ENCODE measurements around the gene GJB4. TPM values are rescaled to one million over a fixed set of nuclear protein-coding genes. Genes with fewer than 3 reads are reported as not detected.

The GJB4 gene
- total and polyA plus RNA-seq, 3 donors from 2014 or later = not detected

DNA sequence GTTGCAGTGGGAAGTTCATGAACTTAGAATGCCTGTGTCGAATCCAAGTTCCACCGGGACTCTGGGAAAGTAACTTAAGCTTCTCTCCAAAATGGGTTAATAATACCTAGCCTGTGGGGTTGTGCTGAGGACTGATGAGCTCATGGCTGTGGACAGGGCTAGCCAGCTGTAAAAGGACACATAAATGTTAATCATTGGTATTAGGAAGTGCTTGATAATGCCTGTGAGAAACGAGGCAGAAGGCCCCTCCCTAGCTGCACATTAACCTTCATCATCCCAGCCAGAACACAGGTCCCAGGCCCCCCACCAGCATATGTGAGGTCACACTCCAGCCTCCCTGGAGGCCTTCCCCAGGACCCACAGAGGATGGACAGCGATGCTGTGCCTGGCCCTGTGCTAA is 789 bp upstream of the GJB4 start:
- intact Hi-C loops (cut with DNase I; ENCODE audit: low total_unique reads) = no loop called here
- 67 to 78% methylated on average over 4 of the region's 4 CpGs for WGBS, 2 donors
- no peak overlapping the region for H3K4me3 ChIP-seq
- H3K27ac ChIP-seq = no peak overlapping the region
- DNase-seq = no peak
- no peak for TF ChIP-seq POLR2A (IDR thresholded peaks at IDR 0.05)
- TF ChIP-seq, protein P1, sequence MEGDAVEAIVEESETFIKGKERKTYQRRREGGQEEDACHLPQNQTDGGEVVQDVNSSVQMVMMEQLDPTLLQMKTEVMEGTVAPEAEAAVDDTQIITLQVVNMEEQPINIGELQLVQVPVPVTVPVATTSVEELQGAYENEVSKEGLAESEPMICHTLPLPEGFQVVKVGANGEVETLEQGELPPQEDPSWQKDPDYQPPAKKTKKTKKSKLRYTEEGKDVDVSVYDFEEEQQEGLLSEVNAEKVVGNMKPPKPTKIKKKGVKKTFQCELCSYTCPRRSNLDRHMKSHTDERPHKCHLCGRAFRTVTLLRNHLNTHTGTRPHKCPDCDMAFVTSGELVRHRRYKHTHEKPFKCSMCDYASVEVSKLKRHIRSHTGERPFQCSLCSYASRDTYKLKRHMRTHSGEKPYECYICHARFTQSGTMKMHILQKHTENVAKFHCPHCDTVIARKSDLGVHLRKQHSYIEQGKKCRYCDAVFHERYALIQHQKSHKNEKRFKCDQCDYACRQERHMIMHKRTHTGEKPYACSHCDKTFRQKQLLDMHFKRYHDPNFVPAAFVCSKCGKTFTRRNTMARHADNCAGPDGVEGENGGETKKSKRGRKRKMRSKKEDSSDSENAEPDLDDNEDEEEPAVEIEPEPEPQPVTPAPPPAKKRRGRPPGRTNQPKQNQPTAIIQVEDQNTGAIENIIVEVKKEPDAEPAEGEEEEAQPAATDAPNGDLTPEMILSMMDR (IDR thresholded peaks at IDR 0.05) = no peak
- H3K27me3 ChIP-seq = no peaks in the 10 kb centered on the region
- no peaks in the 10 kb centered on the region for H3K4me1 ChIP-seq
- H3K36me3 ChIP-seq (ENCODE audit: low read depth, missing control alignments) = no peaks in the 10 kb centered on the region
- H3K9me3 ChIP-seq = no peaks in the 10 kb centered on the region

DNA sequence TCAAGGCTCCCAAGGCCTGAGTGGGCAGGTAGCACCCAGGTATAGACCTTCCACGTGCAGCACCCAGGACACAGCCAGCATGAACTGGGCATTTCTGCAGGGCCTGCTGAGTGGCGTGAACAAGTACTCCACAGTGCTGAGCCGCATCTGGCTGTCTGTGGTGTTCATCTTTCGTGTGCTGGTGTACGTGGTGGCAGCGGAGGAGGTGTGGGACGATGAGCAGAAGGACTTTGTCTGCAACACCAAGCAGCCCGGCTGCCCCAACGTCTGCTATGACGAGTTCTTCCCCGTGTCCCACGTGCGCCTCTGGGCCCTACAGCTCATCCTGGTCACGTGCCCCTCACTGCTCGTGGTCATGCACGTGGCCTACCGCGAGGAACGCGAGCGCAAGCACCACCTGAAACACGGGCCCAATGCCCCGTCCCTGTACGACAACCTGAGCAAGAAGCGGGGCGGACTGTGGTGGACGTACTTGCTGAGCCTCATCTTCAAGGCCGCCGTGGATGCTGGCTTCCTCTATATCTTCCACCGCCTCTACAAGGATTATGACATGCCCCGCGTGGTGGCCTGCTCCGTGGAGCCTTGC is 1.7 kb downstream of the GJB4 start:
- no peaks in the 10 kb centered on the region for H3K9me3 ChIP-seq
- TF ChIP-seq, protein P1 (IDR thresholded peaks at IDR 0.05) = no peak
- TF ChIP-seq POLR2A (IDR thresholded peaks at IDR 0.05) = no peak

DNA sequence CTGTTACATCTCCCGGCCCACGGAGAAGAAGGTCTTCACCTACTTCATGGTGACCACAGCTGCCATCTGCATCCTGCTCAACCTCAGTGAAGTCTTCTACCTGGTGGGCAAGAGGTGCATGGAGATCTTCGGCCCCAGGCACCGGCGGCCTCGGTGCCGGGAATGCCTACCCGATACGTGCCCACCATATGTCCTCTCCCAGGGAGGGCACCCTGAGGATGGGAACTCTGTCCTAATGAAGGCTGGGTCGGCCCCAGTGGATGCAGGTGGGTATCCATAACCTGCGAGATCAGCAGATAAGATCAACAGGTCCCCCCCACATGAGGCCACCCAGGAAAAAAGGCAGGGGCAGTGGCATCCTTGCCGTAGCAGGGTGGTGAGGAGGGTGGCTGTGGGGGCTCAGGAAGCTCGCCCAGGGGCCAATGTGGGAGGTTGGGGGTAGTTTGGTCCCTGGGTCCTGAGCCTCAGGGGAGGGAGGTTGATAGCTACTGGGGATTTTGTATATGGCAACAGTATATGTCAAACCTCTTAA is 2.3 kb downstream of the GJB4 start:
- no peak for TF ChIP-seq POLR2A (IDR thresholded peaks at IDR 0.05)
- TF ChIP-seq, protein P1 (IDR thresholded peaks at IDR 0.05) = no peak
- Histone ChIP-seq H3K9me3 (no peaks in the 10 kb centered on the region), H3K27ac (no peak overlapping the region), H3K36me3 (ENCODE audit: low read depth, missing control alignments) (no peaks in the 10 kb centered on the region), H3K4me3 (no peak overlapping the region), H3K4me1 (no peaks in the 10 kb centered on the region), H3K27me3 (no peaks in the 10 kb centered on the region)
- intact Hi-C loops (cut with DNase I; ENCODE audit: low total_unique reads) = no loop called here
- DNase-seq = no peak
- WGBS, 2 donors = 75 to 90% methylated on average over 4 to 13 of the region's 13 CpGs

More for the DNA sequence above, 1.7 kb downstream of the GJB4 start:
- no peaks in the 10 kb centered on the region for H3K27me3 ChIP-seq
- no peak overlapping the region for H3K27ac ChIP-seq
- DNase-seq = no peak
- H3K4me1 ChIP-seq = no peaks in the 10 kb centered on the region
- H3K4me3 ChIP-seq = no peak overlapping the region
- H3K36me3 ChIP-seq (ENCODE audit: low read depth, missing control alignments) = no peaks in the 10 kb centered on the region
- WGBS, 2 donors = 92 to 95% methylated on average over 31 to 33 of the region's 33 CpGs
- intact Hi-C loops (cut with DNase I; ENCODE audit: low total_unique reads) = no loop called here

DNA sequence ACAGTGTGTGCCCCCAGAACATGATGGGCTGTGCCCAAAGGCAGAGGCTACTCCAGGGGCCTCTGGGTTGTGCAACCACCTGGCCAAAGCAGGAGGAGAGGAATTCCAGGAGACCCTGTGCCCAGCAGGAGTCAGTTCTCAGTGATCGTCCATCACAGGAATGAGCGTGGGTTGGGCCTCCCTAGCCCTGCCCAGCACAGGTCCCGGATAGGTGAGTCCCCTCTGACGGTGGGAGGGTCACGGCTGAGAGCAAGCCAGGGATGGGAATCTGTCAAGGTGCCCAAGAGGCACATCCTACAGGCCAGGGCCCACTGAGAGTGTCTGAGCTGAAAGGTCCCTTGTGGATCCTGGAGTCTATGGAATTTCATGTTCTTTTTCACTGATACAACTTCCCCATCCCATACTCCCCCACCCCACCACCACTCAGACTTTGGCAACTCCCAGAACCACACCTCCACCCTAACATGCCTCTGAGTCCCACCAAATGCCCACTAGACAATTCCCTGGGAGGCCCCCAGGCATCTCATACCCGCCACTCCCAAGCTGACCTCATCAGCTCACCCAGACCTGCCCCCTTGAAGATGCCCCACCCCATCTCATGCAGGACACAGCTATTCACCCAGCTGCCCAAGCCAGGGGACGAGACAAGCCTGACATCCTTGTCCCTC is 3.1 kb downstream of the GJB4 start:
- H3K36me3 ChIP-seq (ENCODE audit: low read depth, missing control alignments) = no peaks in the 10 kb centered on the region
- no peak for TF ChIP-seq POLR2A (IDR thresholded peaks at IDR 0.05)
- TF ChIP-seq, protein P1 (IDR thresholded peaks at IDR 0.05) = no peak
- intact Hi-C loops (cut with DNase I; ENCODE audit: low total_unique reads) = no loop called here
- DNase-seq = no peak
- 75 to 84% methylated on average over 5 to 7 of the region's 7 CpGs for WGBS, 2 donors
- no peaks in the 10 kb centered on the region for H3K9me3 ChIP-seq
- no peaks in the 10 kb centered on the region for H3K27me3 ChIP-seq
- no peaks in the 10 kb centered on the region for H3K4me1 ChIP-seq
- no peak overlapping the region for H3K27ac ChIP-seq
- H3K4me3 ChIP-seq = no peak overlapping the region
